NCI-H748 treated with DMSO at 0.1 percent for 48 hours (cell line): ENCODE measurements around the gene FOS.
"Not testable (repeated sequence)": the region's sequence is repeated elsewhere in the genome, so short reads cannot be mapped to it uniquely, and the experiment has no call there.

Source experiments
- DNase-seq: peaks from one replicate; lab custom pipeline; 2025; lab: John Stamatoyannopoulos, UW

FOS gene

GRCh38 chr14:75294649-75295033, 16.0 kb downstream of the FOS start:
- DNase-seq: no peak

GRCh38 chr14:75295061-75295461, 16.4 kb downstream of the FOS start:
- DNase-seq: no peak

- DNase-seq: peak; percentile 39
Observed at GRCh38 chr14:75295491-75296345, 17.1 kb downstream of the FOS start.

GRCh38 chr14:75297411-75298040, 18.9 kb downstream of the FOS start:
- no peak for DNase-seq

- no peak for DNase-seq
Observed at GRCh38 chr14:75298187-75298965, 19.7 kb downstream of the FOS start.

- DNase-seq: no peak
Observed at GRCh38 chr14:75299059-75299458, 20.4 kb downstream of the FOS start.

GRCh38 chr14:75299576-75299975, 20.9 kb downstream of the FOS start:
- no peak for DNase-seq

GRCh38 chr14:75301666-75302325, 23.2 kb downstream of the FOS start:
- no peak for DNase-seq

- DNase-seq: peak; percentile 48
Observed at GRCh38 chr14:75303381-75303789, 24.8 kb downstream of the FOS start.

GRCh38 chr14:75306410-75306809, 27.8 kb downstream of the FOS start:
- not testable (repeated sequence) for DNase-seq

- peak; percentile 10 for DNase-seq
Observed at GRCh38 chr14:75306927-75307699, 28.5 kb downstream of the FOS start.

- DNase-seq: peak; percentile 59
Observed at GRCh38 chr14:75307700-75308379, 29.2 kb downstream of the FOS start.

GRCh38 chr14:75308991-75309390, 30.4 kb downstream of the FOS start:
- not testable (repeated sequence) for DNase-seq

GRCh38 chr14:75309561-75309960, 30.9 kb downstream of the FOS start:
- DNase-seq: not testable (repeated sequence)

- no peak for DNase-seq
Observed at GRCh38 chr14:75310295-75311111, 31.9 kb downstream of the FOS start.

GRCh38 chr14:75311356-75311755, 32.7 kb downstream of the FOS start:
- no peak for DNase-seq

GRCh38 chr14:75312341-75312740, 33.7 kb downstream of the FOS start:
- DNase-seq: no peak

GRCh38 chr14:75313294-75313693, 34.7 kb downstream of the FOS start:
- DNase-seq: no peak

GRCh38 chr14:75315144-75315543, 36.5 kb downstream of the FOS start:
- DNase-seq: no peak

GRCh38 chr14:75317148-75317547, 38.5 kb downstream of the FOS start:
- no peak for DNase-seq
